ENCODE data around the gene RIMKLB.

DNA sequence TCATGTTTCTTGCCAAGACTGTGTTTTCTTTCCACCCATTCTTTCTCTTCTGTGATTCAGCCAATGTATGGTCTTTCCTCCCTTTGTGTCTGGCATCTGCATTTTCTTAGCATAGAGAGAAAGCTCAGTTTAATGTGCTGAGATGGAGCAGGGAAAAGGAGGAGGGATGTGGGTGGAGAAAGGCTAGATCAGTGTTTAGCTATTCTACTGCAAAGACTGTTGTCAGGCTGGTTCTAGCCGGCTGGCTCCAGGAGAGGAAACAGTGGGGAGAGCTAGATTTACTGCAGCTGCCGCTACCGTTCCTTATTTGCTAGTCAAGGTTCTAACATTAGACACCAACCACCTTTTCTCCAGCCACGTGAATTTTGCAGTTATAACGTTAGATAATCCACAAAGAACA, 5.2 kb upstream of the RIMKLB start:
- TF ChIP-seq CTCF (IDR thresholded peaks at IDR 0.05; ENCODE audit: low read length), result no peak
- TF ChIP-seq EZH2 (IDR thresholded peaks at IDR 0.05; ENCODE audit: borderline replicate concordance, low read length), result no peak
